HG02852 (cell line): ENCODE measurements around the gene ABHD11.
A peak's percentile ranks its signal among the peaks of the same experiment; 100 is the strongest.
"Not testable (repeated sequence)": the region's sequence is repeated elsewhere in the genome, so short reads cannot be mapped to it uniquely, and the experiment has no call there.

Source experiments
- ATAC-seq: cut with Tn5 transposase; IDR thresholded peaks from one replicate; pipeline ENCODE4 v1.9.1; 2021; ENCODE audit warnings: mild to moderate bottlenecking, moderate library complexity; ENCODE audit not compliant: unreplicated experiment

ABHD11 gene

GRCh38 chr7:73738612-73739386, at the start of gene ABHD11:
Gene ABHD11 (minus strand): TSS chr7:73738802. CDS start chr7:73738770, 32 bp downstream.
- ATAC-seq: peak; percentile 89

- ATAC-seq: not testable (repeated sequence)
Observed at GRCh38 chr7:73787786-73788048, 49.1 kb upstream of the ABHD11 start.

GRCh38 chr7:73786588-73786987, 48.0 kb upstream of the ABHD11 start:
- no peak for ATAC-seq

GRCh38 chr7:73779517-73779916, 40.9 kb upstream of the ABHD11 start:
- no peak for ATAC-seq

- no peak for ATAC-seq
Observed at GRCh38 chr7:73778801-73779389, 40.3 kb upstream of the ABHD11 start.

GRCh38 chr7:73774923-73775322, 36.3 kb upstream of the ABHD11 start:
- no peak for ATAC-seq

- no peak for ATAC-seq
Observed at GRCh38 chr7:73773700-73774517, 35.3 kb upstream of the ABHD11 start.

GRCh38 chr7:73770860-73771670, 32.5 kb upstream of the ABHD11 start:
- no peak for ATAC-seq

- no peak for ATAC-seq
Observed at GRCh38 chr7:73770002-73770859, 31.6 kb upstream of the ABHD11 start, which contains the start of gene CLDN3. Gene CLDN3 (minus strand): TSS chr7:73770270. CDS start chr7:73770049, 221 bp downstream.

GRCh38 chr7:73769481-73770001, 30.9 kb upstream of the ABHD11 start:
- ATAC-seq: no peak

GRCh38 chr7:73768641-73769480, 30.3 kb upstream of the ABHD11 start:
- ATAC-seq: no peak

GRCh38 chr7:73766556-73767229, 28.1 kb upstream of the ABHD11 start:
- no peak for ATAC-seq

GRCh38 chr7:73762659-73762999, 24.0 kb upstream of the ABHD11 start:
- ATAC-seq: no peak

- no peak for ATAC-seq
Observed at GRCh38 chr7:73761854-73762658, 23.5 kb upstream of the ABHD11 start.

- ATAC-seq: no peak
Observed at GRCh38 chr7:73758581-73759138, 20.1 kb upstream of the ABHD11 start.

GRCh38 chr7:73749931-73750776, 11.6 kb upstream of the ABHD11 start:
- ATAC-seq: no peak
